Ecto neural progenitor cell (in vitro differentiated cells): ENCODE data around the gene DDX24.
"Not testable (repeated sequence)": the region's sequence is repeated elsewhere in the genome, so short reads cannot be mapped to it uniquely, and the experiment has no call there.

ENCODE experiments used
- DNase-seq: peaks from one replicate; pipeline ENCODE4 v3.0.0-alpha.2; 2018; ENCODE audit warnings: low spot score

Gene DDX24

DNA sequence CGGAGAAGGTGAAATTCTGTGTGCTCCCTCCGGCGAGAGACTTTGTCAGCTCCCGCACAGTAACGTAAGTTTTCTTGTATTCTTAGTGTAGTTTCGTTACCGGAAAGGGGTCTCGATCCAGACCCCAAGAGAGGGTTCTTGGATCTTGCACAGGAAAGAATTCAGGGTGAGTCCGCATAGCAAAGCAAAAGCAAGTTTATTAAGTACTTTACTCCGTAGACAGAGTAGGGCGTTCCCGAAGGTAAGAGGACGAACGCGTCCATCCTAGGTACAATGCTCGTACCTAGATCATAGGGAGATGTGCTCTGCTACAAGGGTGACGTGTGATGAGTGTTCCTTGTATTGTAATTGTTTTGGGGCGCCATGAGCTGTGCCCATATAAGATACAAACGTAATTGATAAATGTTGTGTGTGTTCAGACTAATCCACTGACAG lies 401 bp upstream of the DDX24 start:
- DNase-seq = no peak

DNA sequence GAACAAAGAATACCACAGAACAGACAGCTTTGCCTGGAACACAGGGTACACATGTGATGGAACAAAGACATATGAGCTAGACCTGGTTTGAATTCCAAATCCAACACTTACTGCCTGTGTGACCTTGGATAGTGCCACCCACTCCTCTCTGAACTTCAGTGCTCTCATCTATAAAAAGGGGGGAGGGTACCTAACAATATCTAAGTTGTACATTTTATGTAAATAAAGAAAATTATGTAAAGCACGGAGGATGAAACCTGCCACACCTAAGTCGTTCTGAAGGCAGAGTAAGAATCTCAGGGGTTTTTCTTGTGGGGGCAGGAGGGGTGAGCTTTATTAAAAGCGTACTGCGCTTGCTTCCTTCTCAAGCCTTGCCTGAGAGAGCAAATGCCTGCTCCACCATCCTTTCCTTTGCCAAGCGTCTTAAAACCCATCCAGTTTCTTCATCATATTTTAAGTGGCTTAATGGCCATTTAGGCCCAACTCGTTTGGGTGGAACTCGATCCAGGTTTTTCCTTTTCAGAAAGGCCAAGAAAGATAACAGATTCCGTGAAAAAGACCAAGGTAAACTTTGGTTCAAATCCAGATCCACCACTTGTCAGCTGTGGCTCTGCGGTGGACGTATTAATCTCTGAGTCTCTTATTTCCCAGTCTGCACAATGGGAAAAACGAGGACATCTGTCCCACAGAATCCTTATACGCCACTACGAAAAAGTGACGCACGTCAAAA lies 946 bp downstream of the DDX24 start:
- DNase-seq = no peak

DNA sequence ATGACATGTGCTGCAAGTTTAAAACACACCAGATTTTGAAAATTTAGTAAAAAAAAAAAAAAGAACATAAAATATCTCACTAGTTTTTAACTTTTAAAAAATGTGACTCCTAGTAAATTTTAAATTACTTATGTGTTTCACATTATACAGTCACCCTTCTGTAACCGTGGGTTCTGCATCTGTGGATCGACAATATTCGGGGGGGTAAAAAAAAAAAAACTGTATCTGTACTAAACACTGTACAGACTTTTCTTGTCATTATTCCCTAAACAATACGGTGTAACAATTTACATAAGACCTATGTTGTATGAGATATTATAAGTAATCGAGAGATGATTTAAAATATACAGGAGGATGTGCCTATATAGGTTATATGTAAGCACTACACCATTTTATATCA lies 3.2 kb downstream of the DDX24 start:
- no peak for DNase-seq

DNA sequence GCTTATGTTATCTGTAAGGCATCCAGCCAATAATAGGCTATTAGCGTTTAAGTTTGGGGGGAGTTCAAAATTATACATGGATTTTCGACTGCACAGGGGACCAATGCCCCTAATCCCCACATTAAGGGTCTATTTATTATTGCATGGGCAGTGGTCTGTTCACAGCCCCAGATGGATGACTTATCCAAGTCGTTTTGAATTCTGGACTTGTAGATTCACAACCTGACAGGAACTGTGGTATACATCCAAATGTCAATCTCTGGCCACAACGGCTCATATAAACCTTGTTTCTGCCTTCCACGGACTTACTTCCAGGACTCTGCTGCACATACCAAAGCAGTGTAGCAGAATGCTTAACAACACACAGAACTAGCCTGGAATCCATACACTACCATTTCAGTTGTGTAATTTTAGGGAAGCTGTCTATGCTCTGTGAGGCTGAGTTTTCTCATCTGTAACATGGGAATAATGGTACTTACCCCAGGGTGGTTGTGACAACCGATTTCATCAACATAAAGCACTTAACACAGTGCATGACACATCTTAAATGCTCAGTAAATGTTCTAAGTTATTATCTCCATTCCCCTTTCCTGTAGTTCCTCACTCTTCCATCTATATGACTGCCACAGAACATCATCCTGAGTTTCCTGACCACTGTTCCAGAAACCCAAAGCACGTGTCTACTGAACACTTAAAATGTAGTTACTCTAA lies 3.7 kb downstream of the DDX24 start:
- DNase-seq = no peak

DNA sequence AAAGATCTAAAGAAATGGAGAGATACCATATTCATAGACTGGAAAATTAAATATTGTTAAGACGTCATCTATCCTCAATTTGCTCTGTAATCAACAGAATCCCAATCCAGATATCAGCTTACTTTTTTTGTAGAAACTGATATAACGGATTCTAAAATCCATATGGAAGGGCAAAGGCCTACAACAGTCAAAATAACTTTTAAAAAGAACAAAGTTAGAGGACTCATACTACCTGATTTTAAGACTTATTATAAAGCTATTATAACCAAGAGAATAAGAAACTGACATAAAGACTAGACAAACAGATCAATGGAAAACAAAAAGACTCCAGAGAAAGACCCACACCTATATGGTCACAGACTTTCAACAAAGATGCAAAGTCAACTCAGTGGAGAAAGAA lies 6.0 kb downstream of the DDX24 start:
- no peak for DNase-seq

DNA sequence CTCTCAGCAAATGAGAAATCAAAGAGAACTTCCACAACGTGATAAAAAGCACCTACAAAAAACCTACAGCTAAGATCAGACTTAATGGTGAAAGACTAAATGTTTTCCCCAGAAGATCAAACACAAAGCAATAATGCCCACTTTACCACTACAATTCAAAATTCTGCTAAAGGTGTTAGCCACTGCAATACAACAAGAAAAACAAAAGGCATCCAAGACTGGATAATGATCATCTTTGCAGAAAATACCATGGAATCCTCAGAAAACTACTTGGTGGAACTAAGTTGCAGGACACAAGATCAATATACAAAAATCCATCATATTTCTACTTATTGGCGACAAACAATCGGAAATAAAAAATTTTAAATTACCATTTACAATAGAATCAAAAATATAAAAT lies 6.5 kb downstream of the DDX24 start:
- DNase-seq = no peak

DNA sequence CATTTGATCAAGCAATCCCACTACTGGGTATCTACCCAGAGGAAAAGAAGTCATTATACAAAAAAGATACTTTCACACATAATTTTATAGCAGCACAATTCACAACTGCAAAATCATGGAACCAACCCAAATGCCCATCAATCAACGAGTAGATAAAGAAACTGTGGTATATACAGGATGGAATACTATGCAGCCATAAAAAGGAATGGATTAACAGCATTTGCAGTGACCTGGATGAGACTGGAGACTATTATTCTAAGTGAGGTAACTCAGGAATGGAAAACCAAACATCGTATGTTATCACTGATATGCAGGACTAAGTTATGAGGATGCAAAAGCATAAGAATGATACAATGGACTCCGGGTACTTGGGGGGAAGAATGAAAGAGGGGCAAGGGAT lies 8.9 kb downstream of the DDX24 start:
- not testable (repeated sequence) for DNase-seq

DNA sequence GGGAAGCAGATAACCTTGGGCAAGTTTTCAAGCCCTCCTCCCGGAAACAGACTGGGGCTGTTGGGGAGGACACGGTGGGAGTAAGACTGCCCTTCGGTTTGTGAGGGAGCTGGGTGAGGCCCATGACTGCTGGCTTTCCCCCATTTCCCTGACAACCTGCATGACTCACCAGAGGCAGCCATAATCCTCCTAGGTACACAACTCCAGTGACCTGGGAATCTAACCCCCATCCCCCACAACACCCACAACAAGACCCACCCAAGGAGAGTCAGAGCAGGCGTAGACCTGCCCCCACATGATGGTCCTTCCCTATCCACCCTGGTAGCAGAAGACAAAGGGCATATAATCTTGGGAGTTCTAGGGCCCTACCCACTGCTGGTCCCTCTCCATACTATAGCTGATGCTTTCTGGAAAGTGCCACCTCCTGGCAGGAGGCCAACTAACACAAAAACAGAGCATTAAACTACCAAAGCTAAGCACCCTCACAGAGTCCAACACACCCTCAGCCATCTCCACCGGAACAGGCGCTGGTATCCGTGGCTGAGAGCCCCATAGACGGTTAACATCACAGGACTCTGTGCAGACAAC lies 14.8 kb downstream of the DDX24 start:
- no peak for DNase-seq

DNA sequence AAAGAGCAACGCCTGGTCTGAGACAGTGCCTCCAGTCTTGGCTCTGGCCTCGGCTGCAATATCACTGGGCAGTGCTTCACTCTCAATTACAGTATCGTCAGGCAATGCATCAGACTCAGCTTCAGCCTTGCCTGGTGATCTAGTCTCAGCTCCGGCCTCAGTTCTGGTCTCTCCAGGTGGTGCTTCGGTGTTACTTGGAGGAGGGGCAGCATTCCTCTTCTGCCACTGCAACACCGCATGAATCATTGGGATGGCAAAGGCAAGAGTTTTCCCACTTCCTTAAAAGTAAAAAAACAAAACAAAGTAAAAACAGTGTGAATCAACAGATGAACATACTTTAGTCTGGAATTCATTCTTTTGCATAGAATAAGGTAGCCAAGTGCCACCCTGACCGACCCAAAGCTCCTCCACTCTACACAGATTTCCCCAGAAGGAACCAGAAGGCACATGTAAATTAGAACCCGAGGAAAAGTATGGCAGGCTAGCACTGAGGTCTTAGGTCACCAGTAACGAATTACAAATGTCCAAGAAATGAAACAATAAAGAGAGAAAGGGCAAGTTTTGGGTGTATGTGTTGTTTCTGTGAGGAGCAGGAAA lies 18.6 kb downstream of the DDX24 start:
- no peak for DNase-seq

DNA sequence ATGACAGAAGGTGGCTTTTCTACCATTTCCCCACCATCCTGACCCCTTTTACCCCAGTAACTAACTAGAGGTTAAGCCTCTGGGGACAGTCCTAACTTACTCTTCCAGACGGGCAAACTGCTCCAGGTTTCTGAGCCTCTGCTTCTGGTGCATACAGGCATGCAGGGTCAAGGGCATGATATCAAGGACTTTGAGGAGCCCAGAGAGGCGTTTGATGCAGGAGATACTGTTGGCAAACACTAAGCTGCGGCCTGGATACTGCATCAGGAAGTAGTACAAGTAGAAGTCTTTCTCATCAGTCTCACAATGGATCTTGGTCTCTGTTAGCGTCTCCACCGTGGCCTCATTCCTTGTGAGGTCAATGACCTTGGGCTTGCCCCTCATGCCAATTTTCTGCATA lies 21.0 kb downstream of the DDX24 start:
- peak; percentile 21 for DNase-seq

DNA sequence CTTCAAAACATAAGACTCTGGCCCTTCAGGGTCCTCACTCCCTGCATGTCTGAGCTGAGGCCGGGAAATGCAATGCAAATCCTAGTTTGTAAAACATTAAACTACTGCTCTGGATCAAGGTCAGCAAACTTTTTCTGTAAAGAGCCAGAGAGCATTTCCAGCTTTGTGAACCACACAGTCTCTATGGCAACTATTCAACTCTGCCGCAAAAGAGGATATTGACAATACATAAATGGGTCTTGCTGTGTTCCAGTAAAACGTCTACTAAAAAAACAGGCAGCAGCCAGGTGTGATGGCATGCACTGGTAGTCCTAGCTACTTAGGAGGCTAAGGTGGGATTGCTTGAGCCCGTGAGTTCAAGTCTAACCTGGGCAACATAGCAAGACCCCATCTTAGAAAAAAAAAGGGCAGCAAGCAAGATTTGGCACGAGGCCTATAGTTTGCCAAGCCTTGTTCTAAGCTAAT lies 22.3 kb downstream of the DDX24 start:
- no peak for DNase-seq

DNA sequence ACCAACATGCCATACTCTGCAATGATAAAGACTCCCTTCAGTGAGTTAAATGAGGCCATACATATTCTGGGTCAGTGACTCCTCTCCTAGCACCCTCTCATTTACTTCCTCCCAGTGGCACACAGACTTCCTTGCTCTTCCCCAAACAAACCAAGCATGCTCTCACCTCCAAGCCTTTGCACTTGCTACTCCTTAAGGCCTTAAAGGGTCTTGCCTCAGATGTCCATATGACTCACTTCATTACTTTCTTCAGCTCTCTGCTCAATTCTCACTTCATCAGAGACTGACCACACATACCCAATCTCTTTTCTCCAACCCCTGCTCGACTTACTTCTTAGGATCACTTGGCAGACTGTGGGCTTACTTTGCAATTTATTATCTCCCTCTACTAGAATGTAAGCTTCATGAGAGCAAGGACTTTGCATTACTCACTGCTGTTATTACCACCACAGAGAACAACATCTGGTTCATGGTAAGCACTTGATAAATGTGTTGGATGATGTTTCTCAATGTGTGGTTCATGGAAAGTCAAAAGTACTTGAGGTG lies 22.8 kb downstream of the DDX24 start:
- DNase-seq = no peak

DNA sequence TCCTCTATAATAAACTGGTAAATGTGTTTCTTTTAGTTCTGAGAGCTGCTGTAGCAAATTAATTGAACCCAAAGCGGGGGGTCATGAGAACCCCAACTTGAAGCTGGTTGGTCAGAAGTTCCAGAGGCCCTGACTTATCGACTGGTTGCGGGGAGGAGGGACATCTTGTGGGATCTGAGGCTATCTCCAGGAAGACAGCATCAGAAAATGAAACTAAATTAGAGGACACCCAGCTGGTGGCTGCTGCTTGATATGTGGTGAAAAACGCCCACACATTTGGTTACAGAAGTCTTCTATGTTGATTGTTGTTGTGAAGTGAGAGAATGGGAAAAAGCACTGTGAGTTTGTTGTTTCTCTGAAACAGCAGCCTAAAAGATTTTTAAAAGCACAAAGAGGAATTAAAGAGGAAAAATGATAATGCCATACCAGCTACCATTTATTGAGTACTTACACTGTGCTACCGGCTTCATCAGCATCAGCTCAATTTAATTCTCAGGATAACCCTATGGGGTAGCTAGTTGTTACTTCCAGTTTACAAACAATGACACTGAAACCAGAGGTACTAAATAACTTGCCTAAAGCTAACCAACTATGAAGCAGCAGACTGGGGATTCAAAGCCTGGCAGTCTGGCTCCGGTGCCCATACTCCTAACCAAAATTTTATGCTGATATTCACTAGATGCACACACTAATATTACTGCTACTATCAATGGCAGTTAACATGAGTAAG lies 24.3 kb downstream of the DDX24 start:
- DNase-seq = peak; percentile 16

DNA sequence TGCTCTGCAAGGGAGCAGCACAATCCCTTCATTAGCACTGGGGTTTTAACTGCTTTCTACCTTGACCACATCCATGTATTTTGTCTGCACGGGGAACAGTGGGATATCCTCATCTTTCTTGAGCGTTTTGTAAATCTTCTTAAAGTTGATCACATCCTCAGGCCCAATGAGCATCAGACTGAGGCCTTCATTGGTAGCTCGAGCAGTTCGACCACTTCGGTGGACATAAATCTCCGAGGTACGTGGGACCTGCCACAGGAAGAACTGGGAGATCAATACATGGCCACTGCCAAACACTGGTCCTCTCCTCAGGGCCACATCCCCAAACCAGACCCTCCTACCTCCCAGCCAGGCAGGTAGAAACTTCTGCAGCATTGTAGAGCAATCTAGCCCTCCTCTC lies 26.1 kb downstream of the DDX24 start:
- peak; percentile 5 for DNase-seq

DNA sequence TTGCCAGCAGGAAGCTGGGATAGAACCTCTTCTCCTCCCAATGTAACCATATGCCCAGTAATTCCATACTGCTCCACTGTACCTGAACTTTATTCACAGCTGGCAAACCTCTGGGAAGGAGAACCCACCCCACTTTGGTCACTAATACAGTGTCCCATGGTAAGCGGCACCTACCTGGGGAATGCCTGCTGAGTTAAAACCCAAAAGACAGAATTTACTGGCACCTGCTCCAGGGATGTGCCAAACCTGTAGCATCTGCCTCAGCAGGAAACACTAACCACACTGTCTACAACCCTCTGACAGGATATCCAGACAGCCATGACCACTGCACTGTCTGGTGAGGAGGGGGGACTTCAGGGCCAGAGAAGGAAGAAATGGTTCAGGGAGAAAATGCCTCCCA lies 26.6 kb downstream of the DDX24 start:
- DNase-seq = peak; percentile 12

DNA sequence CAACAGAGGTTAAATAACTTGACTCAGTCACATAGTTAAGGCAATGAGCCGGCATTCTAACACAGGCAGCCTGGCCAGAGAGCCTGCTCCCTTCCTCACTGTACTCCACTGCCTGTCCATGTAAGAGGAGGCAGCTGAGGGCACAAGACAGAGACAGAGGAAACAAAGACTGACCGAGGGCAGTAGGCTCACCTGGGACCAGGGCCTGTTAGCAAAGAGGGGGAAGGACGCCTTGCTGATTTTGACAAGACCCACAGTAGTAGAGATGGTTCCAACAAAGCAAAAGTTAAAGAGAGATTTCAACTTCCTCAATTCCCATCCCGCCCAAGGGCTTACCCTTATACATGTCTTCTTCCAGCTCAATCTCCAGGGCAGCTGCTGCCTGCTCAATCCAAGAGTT lies 28.3 kb downstream of the DDX24 start:
- peak; percentile 9 for DNase-seq

DNA sequence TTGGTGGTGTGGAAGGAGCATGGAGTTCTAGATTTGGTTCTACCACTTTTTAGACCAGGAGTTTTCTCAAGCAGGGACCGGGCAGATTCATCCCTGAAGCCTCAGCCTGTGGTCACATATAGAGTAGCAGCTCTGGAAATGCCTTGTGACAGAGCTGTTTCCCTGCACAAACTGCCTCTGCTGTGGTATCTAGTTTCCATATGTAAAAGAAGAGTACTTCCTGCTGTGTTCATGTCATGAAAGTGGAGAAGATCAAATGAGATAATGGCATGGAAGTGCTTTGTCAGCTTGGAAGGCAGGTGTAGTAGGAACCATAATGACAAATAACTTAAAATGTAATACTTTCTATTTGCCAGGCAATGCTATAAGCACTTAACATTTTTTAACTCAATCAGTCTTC lies 28.8 kb downstream of the DDX24 start:
- no peak for DNase-seq

DNA sequence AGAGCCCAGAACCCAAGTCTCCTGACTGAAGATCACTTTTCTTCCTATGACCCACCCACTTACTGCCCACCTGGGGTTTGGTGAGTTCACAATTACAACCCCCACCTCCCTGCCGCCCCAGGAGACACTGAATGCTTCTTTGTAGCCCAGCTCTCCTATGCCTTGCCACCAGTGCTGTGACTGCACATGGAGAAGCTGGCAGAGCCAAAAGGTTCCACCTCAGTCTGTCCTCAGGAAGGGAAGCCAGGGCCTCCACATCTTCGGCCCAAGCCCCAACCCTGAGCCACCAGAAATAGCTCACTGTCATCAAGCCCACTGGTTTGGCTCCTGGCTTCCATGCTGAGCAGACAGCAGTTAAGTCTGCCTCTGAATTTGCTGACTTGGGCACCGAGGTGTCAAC lies 29.2 kb downstream of the DDX24 start:
- peak; percentile 36 for DNase-seq

DNA sequence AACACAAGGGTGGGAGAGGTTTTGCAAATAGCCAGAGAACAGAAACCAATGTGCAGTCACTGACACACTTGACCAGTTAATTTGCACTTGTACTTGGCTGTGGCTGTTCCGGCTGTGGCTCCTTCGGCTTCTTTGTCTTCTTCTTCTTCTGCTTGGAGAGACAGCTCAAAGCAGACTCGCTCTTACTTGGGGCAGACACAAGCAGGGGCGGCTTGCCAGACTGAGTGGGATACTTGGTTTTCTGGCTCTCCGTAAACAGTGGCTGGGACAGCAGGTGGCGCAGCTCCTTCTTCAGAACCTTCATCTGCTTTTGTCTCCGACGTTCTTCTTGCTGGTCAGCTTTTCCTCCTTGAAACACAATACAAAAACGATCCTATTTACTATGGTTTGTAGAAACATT lies 29.9 kb downstream of the DDX24 start:
- DNase-seq = peak; percentile 47

DNA sequence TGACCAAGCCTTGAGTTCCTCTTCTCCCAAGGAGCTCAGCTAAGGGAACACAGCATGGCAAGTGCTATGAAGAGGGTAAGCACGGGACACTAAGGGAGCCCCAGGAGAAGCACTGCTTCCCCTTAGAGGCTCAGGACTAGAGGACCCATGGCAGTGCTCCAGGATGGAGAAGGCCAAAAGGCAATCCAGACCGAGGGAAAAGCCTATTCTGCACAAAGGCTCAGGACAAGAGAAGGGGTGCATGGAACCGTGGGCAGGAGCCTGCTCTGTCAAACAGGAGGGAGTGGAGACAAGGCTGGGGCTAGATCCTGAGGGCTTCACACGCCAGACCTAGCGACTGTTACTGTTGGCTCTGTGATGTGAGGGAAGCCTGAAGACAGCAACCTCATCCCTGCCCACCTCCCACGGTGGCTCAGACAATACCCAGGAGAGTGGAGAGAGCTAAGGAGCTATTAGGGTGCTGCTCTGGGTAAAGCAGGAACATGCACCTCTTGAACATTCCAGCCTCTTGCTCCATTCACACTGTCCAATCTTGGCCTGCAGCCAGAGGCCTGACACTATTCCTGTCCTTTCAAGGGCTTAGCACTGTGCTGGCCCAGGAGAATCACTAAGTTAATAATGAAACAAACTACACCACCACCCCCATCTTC lies 30.6 kb downstream of the DDX24 start:
- DNase-seq = peak; percentile 13

DNA sequence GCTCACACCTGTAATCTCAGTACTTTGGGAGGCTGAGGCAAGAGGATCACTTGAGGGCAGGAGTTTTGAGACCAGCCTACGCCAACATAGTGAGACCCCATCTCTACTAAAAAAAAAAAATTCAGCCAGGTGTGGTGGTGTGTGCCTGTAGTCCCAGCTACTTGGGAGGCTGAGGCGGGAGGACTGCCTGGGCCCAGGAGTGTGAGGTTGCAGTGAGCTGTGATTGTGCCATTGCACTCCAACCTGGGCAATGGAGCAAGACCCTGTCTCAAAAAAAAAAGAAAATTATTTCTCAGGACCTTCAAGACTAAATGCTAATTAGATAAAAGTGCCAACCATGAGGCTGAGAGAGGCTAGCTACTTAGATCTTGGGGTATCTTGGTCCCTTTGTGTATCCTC lies 31.4 kb downstream of the DDX24 start:
- peak; percentile 16 for DNase-seq
